Mesangial cell (primary cell): ENCODE data around the gene AGO4. TPM values are rescaled to one million over a fixed set of nuclear protein-coding genes. Genes with fewer than 3 reads are reported as not detected.

Source experiments
- total RNA-seq: library from RNA; depleted of rRNA; stranded (reverse); fragments of >200 nt; gene quantifications from 2 replicates; pipeline ENCODE4 v1.2.3, GENCODE V29; 2015

AGO4 gene
- 2.9 and 9.0 TPM in 2 replicates for total RNA-seq

DNA sequence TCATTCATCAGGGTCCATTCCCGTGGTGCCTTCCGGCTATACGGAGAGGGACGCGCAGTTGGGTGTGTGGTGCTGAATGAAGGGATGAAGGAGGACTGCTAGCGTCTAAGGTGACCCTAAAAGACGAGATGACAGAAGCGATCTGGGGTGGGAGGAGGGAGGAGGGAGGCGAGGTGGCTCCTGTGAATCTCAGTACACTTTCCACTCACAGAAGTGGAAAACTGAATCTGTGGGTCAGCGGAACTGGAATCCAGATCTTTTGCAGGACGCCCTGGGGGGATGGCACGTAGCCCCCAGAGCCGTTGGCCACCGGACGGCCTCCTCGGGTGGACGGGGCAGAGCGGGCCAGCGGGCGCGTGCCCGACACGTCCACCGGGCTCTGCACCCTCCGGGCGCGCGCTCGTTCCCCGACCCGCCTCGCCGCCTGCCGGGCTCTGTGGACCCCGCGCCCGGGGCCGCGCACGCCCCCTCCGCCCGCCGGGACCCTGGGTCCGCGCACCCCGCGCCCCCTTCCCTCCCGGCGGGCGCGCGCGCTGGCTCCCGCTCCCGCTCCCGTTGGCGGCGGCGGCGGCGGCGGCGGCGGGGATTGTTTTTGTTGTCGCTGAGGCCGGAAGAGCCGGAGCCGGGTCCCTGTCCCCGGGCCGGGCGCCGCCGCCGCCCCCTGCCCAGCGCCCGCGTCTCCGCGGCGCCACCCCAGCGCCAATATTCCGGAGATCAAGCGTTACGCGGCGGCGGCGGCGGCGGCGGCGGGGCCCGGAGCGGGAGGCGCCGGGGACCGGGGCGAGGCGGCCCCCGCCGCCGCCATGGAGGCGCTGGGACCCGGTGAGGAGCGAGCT is at the start of gene AGO4:
Gene AGO4 (plus strand): TSS at position 403 of the 836 bp plus-strand sequence. CDS start 401 bp downstream, at position 804.

DNA sequence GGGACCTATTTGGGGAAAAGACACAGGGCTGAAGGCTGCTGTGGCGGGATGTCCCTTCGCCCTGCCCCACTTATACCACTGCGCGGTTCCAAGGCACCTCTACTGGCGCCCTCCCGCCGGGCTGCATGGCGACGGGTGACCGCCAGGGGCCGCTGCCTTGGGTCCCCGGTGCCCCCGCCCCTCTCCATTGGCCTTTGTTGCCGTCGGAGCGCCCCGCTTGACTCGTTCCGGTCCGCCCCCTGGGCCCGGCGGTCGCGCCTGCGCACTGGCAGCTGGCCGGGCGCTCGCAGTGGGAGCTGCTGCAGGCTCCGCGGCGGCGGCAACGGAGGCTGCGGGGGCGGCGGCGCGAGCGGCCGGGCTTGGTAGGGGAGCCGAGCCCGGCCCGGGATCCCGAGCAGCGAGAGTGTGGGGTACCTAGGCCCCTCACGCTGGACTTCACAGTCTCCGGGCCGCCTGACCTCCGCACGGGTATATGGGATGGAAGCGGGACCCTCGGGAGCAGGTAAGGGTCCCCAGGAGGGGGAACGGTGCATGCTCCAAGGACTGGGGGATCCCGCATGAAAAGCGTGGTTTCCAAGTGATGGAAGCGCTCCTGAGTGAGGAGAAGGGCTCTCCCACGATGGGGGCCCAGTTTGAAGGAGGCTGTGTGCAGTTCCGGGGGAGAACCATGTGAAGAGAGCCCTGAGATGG is 75.3 kb downstream of the AGO4 start, which contains the start of gene AGO1:
Gene AGO1 (plus strand): TSS at position 265 of the 690 bp plus-strand sequence. CDS start 213 bp downstream, at position 478.

Other genes starting within 250 kb of the AGO4 start
- 0.33 and 1.3 TPM in 2 replicates for gene TFAP2E, start 234.7 kb upstream of the AGO4 start, total RNA-seq
- gene PSMB2, start 166.5 kb upstream of the AGO4 start, total RNA-seq, result 46.0 and 91.3 TPM in 2 replicates
- 9.6 and 10.4 TPM in 2 replicates for gene C1orf216, start 89.1 kb upstream of the AGO4 start, total RNA-seq
- 1.3 and 19.6 TPM in 2 replicates for gene CLSPN, start 38.0 kb upstream of the AGO4 start, total RNA-seq
- gene AGO1, start 75.2 kb downstream of the AGO4 start, total RNA-seq, result 17.1 and 17.2 TPM in 2 replicates
- gene AGO3, start 123.1 kb downstream of the AGO4 start, total RNA-seq, result 4.2 and 6.0 TPM in 2 replicates